ENCODE measurements around the gene GRIN3B.

GRCh38 chr19:1015061-1015781, 15.0 kb downstream of the GRIN3B start:
- TF ChIP-seq CTCF (IDR thresholded peaks at IDR 0.05) (no peak), POLR2A (IDR thresholded peaks at IDR 0.05) (no peak)

Data from vagina (tissue), 2 donors.